ENCODE results near the gene KIRREL1.

DNA sequence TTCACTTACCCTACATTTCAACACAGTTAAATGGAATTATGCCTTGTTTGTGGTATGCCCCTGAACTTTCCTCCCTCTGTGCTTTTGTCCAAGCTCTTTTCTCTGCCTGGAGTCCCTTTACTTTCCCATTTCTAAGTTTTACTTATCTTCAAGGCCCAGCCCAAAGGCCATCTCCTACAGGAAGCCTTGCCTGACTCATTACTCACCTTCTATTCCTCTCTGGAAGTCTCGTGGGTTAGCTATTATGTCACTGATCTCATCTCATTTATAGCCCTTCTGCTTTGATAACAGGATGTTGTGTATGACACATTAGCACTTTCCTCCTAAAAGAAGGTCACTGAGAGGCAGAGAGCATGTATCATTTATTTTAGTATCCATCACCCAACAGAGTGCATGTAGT, 108.5 kb downstream of the KIRREL1 start:
- TF ChIP-seq, protein P1, sequence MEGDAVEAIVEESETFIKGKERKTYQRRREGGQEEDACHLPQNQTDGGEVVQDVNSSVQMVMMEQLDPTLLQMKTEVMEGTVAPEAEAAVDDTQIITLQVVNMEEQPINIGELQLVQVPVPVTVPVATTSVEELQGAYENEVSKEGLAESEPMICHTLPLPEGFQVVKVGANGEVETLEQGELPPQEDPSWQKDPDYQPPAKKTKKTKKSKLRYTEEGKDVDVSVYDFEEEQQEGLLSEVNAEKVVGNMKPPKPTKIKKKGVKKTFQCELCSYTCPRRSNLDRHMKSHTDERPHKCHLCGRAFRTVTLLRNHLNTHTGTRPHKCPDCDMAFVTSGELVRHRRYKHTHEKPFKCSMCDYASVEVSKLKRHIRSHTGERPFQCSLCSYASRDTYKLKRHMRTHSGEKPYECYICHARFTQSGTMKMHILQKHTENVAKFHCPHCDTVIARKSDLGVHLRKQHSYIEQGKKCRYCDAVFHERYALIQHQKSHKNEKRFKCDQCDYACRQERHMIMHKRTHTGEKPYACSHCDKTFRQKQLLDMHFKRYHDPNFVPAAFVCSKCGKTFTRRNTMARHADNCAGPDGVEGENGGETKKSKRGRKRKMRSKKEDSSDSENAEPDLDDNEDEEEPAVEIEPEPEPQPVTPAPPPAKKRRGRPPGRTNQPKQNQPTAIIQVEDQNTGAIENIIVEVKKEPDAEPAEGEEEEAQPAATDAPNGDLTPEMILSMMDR (conservative IDR thresholded peaks at IDR 0.05; ENCODE audit: low read depth in 2 of 2), result no peak
- TF ChIP-seq POLR2AphosphoS5 (IDR thresholded peaks at IDR 0.05; ENCODE audit: low read depth) (no peak), EZH2 (IDR thresholded peaks at IDR 0.05; ENCODE audit: low read depth, unreplicated experiment) (no peak), CREB1 (CRISPR knock-in tag; IDR thresholded peaks at IDR 0.05; ENCODE audit: low read depth) (no peak)
- TF ChIP-seq, protein P2, sequence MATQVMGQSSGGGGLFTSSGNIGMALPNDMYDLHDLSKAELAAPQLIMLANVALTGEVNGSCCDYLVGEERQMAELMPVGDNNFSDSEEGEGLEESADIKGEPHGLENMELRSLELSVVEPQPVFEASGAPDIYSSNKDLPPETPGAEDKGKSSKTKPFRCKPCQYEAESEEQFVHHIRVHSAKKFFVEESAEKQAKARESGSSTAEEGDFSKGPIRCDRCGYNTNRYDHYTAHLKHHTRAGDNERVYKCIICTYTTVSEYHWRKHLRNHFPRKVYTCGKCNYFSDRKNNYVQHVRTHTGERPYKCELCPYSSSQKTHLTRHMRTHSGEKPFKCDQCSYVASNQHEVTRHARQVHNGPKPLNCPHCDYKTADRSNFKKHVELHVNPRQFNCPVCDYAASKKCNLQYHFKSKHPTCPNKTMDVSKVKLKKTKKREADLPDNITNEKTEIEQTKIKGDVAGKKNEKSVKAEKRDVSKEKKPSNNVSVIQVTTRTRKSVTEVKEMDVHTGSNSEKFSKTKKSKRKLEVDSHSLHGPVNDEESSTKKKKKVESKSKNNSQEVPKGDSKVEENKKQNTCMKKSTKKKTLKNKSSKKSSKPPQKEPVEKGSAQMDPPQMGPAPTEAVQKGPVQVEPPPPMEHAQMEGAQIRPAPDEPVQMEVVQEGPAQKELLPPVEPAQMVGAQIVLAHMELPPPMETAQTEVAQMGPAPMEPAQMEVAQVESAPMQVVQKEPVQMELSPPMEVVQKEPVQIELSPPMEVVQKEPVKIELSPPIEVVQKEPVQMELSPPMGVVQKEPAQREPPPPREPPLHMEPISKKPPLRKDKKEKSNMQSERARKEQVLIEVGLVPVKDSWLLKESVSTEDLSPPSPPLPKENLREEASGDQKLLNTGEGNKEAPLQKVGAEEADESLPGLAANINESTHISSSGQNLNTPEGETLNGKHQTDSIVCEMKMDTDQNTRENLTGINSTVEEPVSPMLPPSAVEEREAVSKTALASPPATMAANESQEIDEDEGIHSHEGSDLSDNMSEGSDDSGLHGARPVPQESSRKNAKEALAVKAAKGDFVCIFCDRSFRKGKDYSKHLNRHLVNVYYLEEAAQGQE (IDR thresholded peaks at IDR 0.05; ENCODE audit: unreplicated experiment), result no peak

Measured in GM23338 (cell line).